KG1 (cell line): Measurements from ENCODE around the gene OCLN.
"Not testable (repeated sequence)": the region's sequence is repeated elsewhere in the genome, so short reads cannot be mapped to it uniquely, and the experiment has no call there.

ENCODE experiments used
- DNase-seq: peaks from one replicate; lab custom pipeline; 2025; lab: John Stamatoyannopoulos, UW

Gene OCLN, protein sequence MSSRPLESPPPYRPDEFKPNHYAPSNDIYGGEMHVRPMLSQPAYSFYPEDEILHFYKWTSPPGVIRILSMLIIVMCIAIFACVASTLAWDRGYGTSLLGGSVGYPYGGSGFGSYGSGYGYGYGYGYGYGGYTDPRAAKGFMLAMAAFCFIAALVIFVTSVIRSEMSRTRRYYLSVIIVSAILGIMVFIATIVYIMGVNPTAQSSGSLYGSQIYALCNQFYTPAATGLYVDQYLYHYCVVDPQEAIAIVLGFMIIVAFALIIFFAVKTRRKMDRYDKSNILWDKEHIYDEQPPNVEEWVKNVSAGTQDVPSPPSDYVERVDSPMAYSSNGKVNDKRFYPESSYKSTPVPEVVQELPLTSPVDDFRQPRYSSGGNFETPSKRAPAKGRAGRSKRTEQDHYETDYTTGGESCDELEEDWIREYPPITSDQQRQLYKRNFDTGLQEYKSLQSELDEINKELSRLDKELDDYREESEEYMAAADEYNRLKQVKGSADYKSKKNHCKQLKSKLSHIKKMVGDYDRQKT

DNA sequence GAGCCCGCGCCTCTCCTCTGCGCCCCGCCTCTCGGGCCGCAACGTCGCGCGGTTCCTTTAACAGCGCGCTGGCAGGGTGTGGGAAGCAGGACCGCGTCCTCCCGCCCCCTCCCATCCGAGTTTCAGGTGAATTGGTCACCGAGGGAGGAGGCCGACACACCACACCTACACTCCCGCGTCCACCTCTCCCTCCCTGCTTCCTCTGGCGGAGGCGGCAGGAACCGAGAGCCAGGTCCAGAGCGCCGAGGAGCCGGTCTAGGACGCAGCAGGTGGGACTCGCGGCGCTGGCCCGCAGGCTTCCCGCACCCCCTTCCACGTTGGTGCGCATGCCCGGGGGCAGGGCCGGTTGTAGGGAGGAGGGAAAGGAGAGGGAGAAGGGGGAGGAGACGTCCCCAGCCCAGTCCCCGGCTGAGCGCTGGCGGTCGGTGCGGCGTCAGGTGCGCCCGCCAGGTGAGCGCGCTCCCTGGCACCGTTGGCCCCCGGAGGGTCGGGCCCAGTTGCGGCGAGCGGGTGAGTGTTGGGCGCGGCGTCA lies at the start of gene OCLN:
Gene OCLN, plus strand, starts transcription at position 400 of the 532 bp plus-strand sequence. CDS start 11,455 bp downstream, outside the sequence.
- no peak for DNase-seq

- DNase-seq: no peak
Observed at GRCh38 chr5:69444127-69444754, 48.3 kb upstream of the OCLN start.

- no peak for DNase-seq
Observed at GRCh38 chr5:69449511-69449910, 43.1 kb upstream of the OCLN start.

GRCh38 chr5:69450116-69450515 lies 42.5 kb upstream of the OCLN start:
- no peak for DNase-seq

GRCh38 chr5:69450527-69450926 lies 42.1 kb upstream of the OCLN start:
- DNase-seq: not testable (repeated sequence)

DNA sequence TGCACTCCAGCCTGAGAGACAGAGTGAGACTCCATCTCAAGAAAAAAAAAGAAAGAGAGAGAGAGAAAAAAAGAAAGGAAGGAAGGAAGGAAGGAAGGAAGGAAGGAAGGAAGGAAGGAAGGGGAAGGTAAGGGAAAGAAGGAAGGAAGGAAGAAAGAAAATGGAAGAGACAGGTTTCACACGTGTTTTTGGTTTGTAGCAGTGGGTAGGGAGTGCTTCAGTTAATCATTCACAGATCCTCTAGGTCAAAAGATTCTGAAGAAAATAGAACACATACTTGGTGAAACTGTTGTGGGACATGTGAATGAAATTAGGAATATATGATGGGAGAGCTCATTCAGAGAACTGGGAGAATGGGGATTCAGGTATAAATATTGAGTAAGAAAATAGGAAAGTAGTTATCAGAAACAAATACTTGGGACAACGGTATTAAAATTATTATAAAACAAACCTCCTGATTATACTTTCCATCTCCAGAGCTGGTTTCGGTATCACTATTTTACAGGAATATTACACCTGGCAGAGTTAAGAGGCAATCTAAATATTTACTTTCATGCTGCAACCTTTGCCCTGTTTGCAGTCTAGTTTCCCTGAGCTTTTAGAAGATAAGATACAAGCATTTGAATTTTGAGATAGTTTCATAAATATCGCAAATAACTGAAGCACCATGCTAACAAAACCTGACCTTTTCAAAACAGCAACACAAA lies 40.5 kb upstream of the OCLN start:
- no peak for DNase-seq

- not testable (repeated sequence) for DNase-seq
Observed at GRCh38 chr5:69453487-69453886, 39.1 kb upstream of the OCLN start.

DNA sequence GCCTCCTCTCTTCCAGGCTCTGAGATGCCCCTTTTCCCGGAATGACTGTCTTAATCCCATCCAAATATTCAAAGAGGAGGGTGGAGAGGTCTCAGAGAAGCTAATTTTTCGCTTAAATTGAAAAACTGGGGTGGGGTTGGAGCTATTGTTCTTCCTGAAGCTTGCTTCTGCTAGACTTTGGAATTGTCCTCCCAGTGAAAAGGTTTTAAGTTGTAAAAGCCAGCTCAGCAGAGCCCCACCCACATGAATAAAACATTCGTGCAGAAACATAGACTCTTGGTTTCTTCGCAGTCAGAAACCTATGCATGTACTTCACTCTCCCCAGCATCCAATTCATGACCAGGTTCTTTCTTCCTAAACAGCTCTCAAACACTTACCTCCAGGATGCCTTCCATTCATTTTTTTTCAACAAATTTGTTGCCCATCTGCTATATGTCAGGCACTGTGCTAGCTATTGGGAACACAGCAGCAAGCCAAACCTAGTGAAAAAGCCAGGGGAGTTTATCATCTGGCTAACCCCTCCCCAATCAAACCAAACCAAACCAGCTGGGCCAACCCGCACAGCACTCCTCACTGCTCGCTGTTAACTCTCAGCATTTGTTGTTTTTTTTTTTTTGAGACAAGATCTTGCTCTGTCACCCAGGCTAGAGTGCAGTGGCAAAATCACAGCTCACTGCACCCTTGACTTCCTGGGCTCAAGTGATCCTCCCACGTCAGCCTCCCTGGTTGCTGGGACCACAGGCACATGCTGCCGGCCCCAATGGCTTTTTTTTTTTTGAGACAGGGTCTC lies 37.9 kb upstream of the OCLN start:
- no peak for DNase-seq

GRCh38 chr5:69455428-69455988 lies 37.1 kb upstream of the OCLN start:
- DNase-seq: not testable (repeated sequence)

GRCh38 chr5:69462170-69462569 lies 30.4 kb upstream of the OCLN start:
- DNase-seq: no peak

DNA sequence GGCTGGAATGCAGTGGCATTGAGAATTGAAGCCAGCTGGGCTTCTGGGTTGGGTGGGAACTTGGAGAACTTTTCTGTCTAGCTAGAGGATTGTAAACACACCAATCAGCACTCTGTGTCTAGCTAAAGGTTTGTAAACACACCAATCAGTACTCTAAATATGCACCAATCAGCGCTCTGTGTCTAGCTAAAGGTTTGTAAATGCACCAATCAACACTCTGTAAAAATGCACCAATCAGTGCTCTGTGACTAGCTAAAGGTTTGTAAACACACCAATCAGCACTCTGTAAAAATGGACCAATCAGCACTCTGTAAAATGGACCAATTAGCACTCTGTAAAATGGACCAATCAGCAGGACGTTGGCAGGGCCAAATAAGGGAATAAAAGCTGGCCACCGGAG lies 26.2 kb upstream of the OCLN start:
- DNase-seq: not testable (repeated sequence)

DNA sequence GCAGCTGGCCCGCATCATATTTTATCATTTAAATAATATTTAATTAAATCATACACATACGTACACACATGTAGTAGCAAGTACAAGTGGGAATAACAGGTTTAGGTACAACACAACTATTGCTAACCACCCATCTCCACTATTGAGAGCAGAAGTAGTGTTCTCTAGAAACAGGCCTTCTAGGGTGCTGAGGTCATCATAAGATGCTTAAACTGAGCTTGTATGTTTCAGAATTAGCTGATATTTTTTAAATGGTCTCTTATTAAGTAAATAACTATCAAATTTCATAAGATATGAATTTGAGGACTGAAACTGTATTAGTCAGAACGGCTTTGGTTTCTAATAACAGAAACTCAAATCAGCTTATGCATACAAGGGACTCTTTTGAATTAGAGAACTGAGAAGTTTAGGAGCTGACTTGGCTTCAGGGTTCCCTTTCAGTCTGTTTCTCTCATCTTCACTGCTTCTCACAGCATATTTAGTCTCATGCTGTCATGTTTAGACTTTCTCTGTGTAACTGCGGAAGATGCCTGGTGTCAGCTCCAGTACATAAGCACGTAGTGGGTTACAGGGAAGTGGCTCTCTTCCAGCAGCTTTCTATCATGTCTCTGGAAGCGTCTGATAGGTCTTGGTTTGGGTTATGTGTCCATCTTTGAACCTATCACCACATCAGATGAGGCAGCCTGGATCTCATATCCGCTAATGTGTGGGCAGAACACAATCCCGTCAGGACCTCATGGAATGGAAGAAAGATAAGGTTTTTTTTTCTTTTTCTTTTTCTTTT lies 25.0 kb upstream of the OCLN start:
- DNase-seq: no peak

DNA sequence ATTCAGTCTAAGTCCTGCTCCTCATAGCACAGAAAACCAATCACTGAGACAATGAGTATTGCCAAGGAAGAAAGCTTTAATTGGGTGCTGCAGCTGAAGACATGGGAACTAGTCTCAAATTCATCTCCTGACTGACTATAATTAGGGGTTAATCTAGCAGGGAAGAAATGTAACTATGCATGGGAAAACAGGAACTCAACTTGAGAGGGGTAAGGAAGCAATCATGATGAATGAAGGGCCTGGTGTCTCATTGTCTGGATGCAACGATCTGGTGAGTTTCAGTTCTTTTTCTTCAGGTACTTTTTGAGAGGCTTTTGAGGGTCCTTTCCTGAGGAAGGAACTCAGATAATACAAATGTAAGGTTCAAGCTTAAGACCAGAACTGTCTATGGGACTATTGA lies 24.0 kb upstream of the OCLN start:
- no peak for DNase-seq

DNA sequence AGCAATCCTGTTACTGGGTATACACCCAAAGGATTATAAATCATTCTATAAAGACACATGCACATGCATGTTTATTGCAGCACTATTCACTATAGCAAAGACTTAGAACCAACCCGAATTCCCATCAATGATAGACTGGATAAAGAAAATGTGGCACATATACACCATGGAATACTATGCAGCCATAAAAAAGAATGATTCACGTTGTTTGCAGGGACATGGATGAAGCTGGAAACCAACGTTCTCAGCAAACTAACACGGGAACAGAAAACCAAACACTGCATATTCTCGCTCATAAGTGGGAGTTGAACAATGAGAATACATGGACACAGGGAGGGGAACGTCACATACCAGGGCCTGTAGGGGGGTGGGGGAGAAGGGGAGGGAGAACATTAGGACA lies 21.1 kb upstream of the OCLN start:
- not testable (repeated sequence) for DNase-seq

GRCh38 chr5:69472535-69473143 lies 20.0 kb upstream of the OCLN start:
- DNase-seq: not testable (repeated sequence)

DNA sequence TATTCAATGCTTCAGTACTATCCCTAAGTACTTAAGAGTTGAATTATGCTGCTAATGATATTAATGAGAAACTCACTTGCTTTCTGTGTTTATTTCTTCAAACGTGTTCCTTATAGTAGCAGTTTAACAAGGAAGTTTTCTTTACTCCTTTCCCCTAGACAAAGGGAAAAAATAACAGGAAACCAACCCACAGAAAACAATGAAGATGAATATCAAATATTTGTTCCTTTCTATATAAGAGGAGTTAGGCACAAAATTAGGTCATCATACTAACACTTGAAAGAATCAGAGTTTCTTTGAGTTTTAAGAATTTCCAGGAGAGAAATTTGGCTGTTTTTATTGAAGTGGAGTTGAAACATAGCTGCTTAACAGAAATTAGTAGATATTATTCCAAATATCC lies 15.4 kb upstream of the OCLN start:
- no peak for DNase-seq

- not testable (repeated sequence) for DNase-seq
Observed at GRCh38 chr5:69478296-69478695, 14.3 kb upstream of the OCLN start.

DNA sequence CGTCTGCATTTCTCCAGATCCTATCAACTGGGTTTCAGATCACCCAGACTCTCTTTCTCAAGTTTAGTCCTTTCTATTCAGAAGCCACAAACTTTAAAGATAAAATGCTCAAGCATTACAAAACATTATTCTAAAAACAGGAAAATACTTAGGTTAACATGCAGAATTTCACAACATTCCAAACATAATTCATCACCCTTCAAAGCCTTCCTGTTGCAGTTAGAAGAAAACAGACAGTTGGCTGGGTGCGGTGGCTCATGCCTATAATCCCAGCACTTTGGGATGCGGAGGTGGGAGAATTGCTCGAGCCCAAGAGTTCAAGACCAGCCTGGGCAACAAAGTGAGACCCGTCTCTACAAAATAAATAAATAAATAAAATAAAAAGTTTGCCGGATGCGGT lies 7.7 kb upstream of the OCLN start:
- DNase-seq: no peak

GRCh38 chr5:69485471-69485870 lies 7.1 kb upstream of the OCLN start:
- DNase-seq: no peak

DNA sequence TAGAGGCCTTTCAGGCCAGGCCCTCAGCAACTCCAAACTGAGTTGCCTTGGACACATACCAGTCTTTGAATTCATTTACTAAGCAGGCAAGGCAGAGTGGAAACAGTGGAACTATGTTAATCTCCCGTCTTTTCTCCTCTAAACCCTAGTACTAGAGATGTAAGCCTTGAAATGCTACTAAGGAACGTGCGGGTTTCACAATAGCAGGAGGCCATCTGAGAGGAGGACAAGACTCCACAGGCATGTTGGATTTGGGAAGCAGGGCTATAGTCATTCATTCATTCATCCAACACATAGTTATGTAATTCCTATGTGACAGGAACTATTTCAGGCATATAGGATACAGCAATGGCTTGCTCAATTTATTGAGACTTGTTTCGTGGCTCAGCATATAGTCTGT lies 3.3 kb upstream of the OCLN start:
- no peak for DNase-seq
